Activated CD8-positive, alpha-beta T cell treated with anti-CD3 and anti-CD28 coated beads, Interleukin-2, amount 10 ng/mL, durations not matched to agents 7 days and 5 days (primary cell): Measurements from ENCODE around the gene CAPN11. TPM values are rescaled to one million over a fixed set of nuclear protein-coding genes. Genes with fewer than 3 reads are reported as not detected.

ENCODE experiments used
- ATAC-seq: fragments of 150-1000 bp; cut with Tn5 transposase; one replicate; pipeline ENCODE4 v1.10.0; 2021; ENCODE audit warnings: moderate library complexity
- CTCF ChIA-PET: fragments of 350-600 bp; sonication (Branson Sonifier 250); formaldehyde crosslinking; loops from one replicate; lab custom pipeline; 2021; ENCODE audit warnings: antibody characterized with exemption; lab: Charles Lee
- POLR2A ChIA-PET: fragments of 350-600 bp; sonication (Branson Sonifier 250); formaldehyde crosslinking; loops from one replicate; lab custom pipeline; 2021; ENCODE audit warnings: antibody characterized with exemption; lab: Charles Lee
- DNase-seq: peaks from one replicate; pipeline ENCODE4 v3.0.0-alpha.2; 2020
- H3K27ac Mint-ChIP-seq: one replicate; pipeline ENCODE4 v1.8.0; 2021; ENCODE audit warnings: mild to moderate bottlenecking, mixed read lengths
- H3K27me3 Mint-ChIP-seq: one replicate; pipeline ENCODE4 v1.8.0; 2021; ENCODE audit warnings: low read depth, mixed read lengths
- H3K36me3 Mint-ChIP-seq: one replicate; pipeline ENCODE4 v1.8.0; 2021; ENCODE audit warnings: low read depth, mixed read lengths
- H3K4me1 Mint-ChIP-seq: one replicate; pipeline ENCODE4 v1.8.0; 2021; ENCODE audit warnings: low read depth, mixed read lengths
- H3K4me3 Mint-ChIP-seq: one replicate; pipeline ENCODE4 v1.8.0; 2021; ENCODE audit warnings: mild to moderate bottlenecking, mixed read lengths
- H3K9me3 Mint-ChIP-seq: one replicate; pipeline ENCODE4 v1.8.0; 2022; ENCODE audit warnings: mixed read lengths; ENCODE audit not compliant: insufficient read depth
- total RNA-seq, 2 experiments: library from RNA; stranded (reverse); gene quantifications; one replicate each; pipeline ENCODE4 v1.2.3, GENCODE V29; 2021

Gene CAPN11
- total RNA-seq, 2 experiments from 2014 or later, result 0.58 to 0.70 TPM

GRCh38 chr6:44162876-44163625 lies 4.4 kb downstream of the CAPN11 start:
- Mint-ChIP-seq H3K4me3 (no peak overlapping the region), H3K4me1 (peaks cover 12% of the 10 kb centered on the region), H3K9me3 (no peaks in the 10 kb centered on the region), H3K27ac (no peak overlapping the region), H3K36me3 (no peaks in the 10 kb centered on the region), H3K27me3 (peaks cover 16% of the 10 kb centered on the region)
- CTCF ChIA-PET, result interaction anchor here (1.1 to 1.9 kb wide), 3 partner anchors 10 to 176 kb away, joined by 3 to 12 read pairs (median 3); no protein-coding TSS in a partner anchor
- DNase-seq (no peak), ATAC-seq (no peak)
- POLR2A ChIA-PET, result no interaction called here

GRCh38 chr6:44166116-44166515 lies 7.5 kb downstream of the CAPN11 start:
- ATAC-seq, result peak; percentile 32
- Mint-ChIP-seq H3K9me3 (no peaks in the 10 kb centered on the region), H3K27me3 (peaks cover 18% of the 10 kb centered on the region), H3K4me1 (peaks cover 10% of the 10 kb centered on the region), H3K27ac (no peak overlapping the region), H3K4me3 (no peak overlapping the region), H3K36me3 (no peaks in the 10 kb centered on the region)
- POLR2A ChIA-PET, result interaction anchor here (1.4 kb wide), 1 partner anchor 81 kb away, joined by 4 read pairs; the partner anchor contains the start of gene HSP90AB1
- no peak for DNase-seq
- CTCF ChIA-PET, result interaction anchor here (1.0 kb wide), 1 partner anchor 68 kb away, joined by 3 read pairs; no protein-coding TSS in a partner anchor

GRCh38 chr6:44166591-44167184 lies 8.1 kb downstream of the CAPN11 start:
- no peak for DNase-seq
- ATAC-seq, result peak; percentile 22
- H3K36me3 Mint-ChIP-seq, result no peaks in the 10 kb centered on the region
- H3K9me3 Mint-ChIP-seq, result no peaks in the 10 kb centered on the region
- POLR2A ChIA-PET, result interaction anchor here (1.4 kb wide), 1 partner anchor 80 kb away, joined by 4 read pairs; the partner anchor contains the start of gene HSP90AB1
- H3K27ac Mint-ChIP-seq, result peak overlapping the region; percentile 63
- CTCF ChIA-PET, result interaction anchor here (1.0 kb wide), 1 partner anchor 68 kb away, joined by 3 read pairs; no protein-coding TSS in a partner anchor
- peaks cover 13% of the 10 kb centered on the region for H3K4me1 Mint-ChIP-seq
- peaks cover 18% of the 10 kb centered on the region for H3K27me3 Mint-ChIP-seq
- H3K4me3 Mint-ChIP-seq, result no peak overlapping the region

- ATAC-seq (no peak), DNase-seq (no peak)
- POLR2A ChIA-PET, result interaction anchor here (1.4 kb wide), 1 partner anchor 80 kb away, joined by 4 read pairs; the partner anchor contains the start of gene HSP90AB1
- Mint-ChIP-seq H3K9me3 (no peaks in the 10 kb centered on the region), H3K27me3 (peaks cover 18% of the 10 kb centered on the region), H3K4me1 (peaks cover 20% of the 10 kb centered on the region), H3K27ac (no peak overlapping the region), H3K36me3 (no peaks in the 10 kb centered on the region), H3K4me3 (no peak overlapping the region)
- CTCF ChIA-PET, result no interaction called here
Observed at GRCh38 chr6:44167567-44167966, 8.9 kb downstream of the CAPN11 start.

GRCh38 chr6:44169154-44169553 lies 10.5 kb downstream of the CAPN11 start:
- CTCF ChIA-PET, result interaction anchor here (0.9 to 1.5 kb wide), 7 partner anchors 9 to 99 kb away, joined by 3 to 7 read pairs (median 3); no protein-coding TSS in a partner anchor
- Mint-ChIP-seq H3K27me3 (peaks cover 13% of the 10 kb centered on the region), H3K9me3 (no peaks in the 10 kb centered on the region)

GRCh38 chr6:44169886-44170570 lies 11.4 kb downstream of the CAPN11 start:
- CTCF ChIA-PET, result interaction anchor here (0.9 to 1.5 kb wide), 7 partner anchors 8 to 98 kb away, joined by 3 to 7 read pairs (median 3); no protein-coding TSS in a partner anchor
- Mint-ChIP-seq H3K9me3 (no peaks in the 10 kb centered on the region), H3K4me3 (no peak overlapping the region), H3K27me3 (peaks cover 14% of the 10 kb centered on the region), H3K27ac (no peak overlapping the region), H3K36me3 (no peaks in the 10 kb centered on the region), H3K4me1 (peaks cover 24% of the 10 kb centered on the region)
- ATAC-seq (no peak), DNase-seq (no peak)
- POLR2A ChIA-PET, result interaction anchor here (1.4 kb wide), 1 partner anchor 77 kb away, joined by 7 read pairs; the partner anchor contains the start of gene HSP90AB1

More at GRCh38 chr6:44169154-44169553, 10.5 kb downstream of the CAPN11 start:
- ATAC-seq (no peak), DNase-seq (no peak)
- H3K36me3 Mint-ChIP-seq, result no peaks in the 10 kb centered on the region
- POLR2A ChIA-PET, result interaction anchor here (1.4 kb wide), 1 partner anchor 78 kb away, joined by 7 read pairs; the partner anchor contains the start of gene HSP90AB1
- no peak overlapping the region for H3K4me3 Mint-ChIP-seq
- H3K27ac Mint-ChIP-seq, result no peak overlapping the region
- peaks cover 24% of the 10 kb centered on the region for H3K4me1 Mint-ChIP-seq

GRCh38 chr6:44171899-44172546 lies 13.4 kb downstream of the CAPN11 start:
- POLR2A ChIA-PET, result interaction anchor here (0.6 to 1.5 kb wide), 5 partner anchors 71 to 84 kb away, joined by 3 to 4 read pairs (median 3); partner anchors contain the start of gene HSP90AB1
- Mint-ChIP-seq H3K9me3 (no peaks in the 10 kb centered on the region), H3K27me3 (peaks cover 15% of the 10 kb centered on the region), H3K36me3 (no peaks in the 10 kb centered on the region), H3K4me1 (peaks cover 25% of the 10 kb centered on the region), H3K27ac (peak overlapping the region; percentile 79), H3K4me3 (peak overlapping the region; percentile 22)
- ATAC-seq, result peak; percentile 37
- CTCF ChIA-PET, result interaction anchor here (0.8 to 2.7 kb wide), 26 partner anchors 10 to 168 kb away, joined by 3 to 42 read pairs (median 5); partner anchors contain the start of genes HSP90AB1, MYMX and SLC35B2
- DNase-seq, result no peak

GRCh38 chr6:44172731-44173500 lies 14.3 kb downstream of the CAPN11 start:
- Mint-ChIP-seq H3K36me3 (no peaks in the 10 kb centered on the region), H3K4me3 (no peak overlapping the region), H3K9me3 (no peaks in the 10 kb centered on the region), H3K4me1 (peaks cover 34% of the 10 kb centered on the region), H3K27ac (peak overlapping the region; percentile 51), H3K27me3 (peaks cover 14% of the 10 kb centered on the region)
- ATAC-seq, result peak; percentile 89
- peak; percentile 88 for DNase-seq
- ChIA-PET CTCF (interaction anchor here (0.7 to 2.7 kb wide), 33 partner anchors 11 to 167 kb away, joined by 3 to 42 read pairs (median 5); partner anchors contain the start of genes HSP90AB1, MYMX and SLC35B2), POLR2A (interaction anchor here (1.0 to 1.5 kb wide), 4 partner anchors 70 to 84 kb away, joined by 3 to 4 read pairs (median 4); partner anchors contain the start of gene HSP90AB1)

GRCh38 chr6:44176130-44176761 lies 17.6 kb downstream of the CAPN11 start:
- no peak for ATAC-seq
- ChIA-PET CTCF (interaction anchor here (1.3 to 1.8 kb wide), 4 partner anchors 61 to 162 kb away, joined by 3 to 8 read pairs (median 6); partner anchors contain the start of gene SLC35B2), POLR2A (interaction anchor here (0.6 to 0.9 kb wide), 3 partner anchors 70 to 122 kb away, joined by 3 to 4 read pairs (median 3); partner anchors contain the start of gene HSP90AB1)
- no peak for DNase-seq
- H3K36me3 Mint-ChIP-seq, result no peaks in the 10 kb centered on the region
- no peaks in the 10 kb centered on the region for H3K9me3 Mint-ChIP-seq
- peak overlapping the region; percentile 12 for H3K27ac Mint-ChIP-seq
- H3K27me3 Mint-ChIP-seq, result peaks cover 11% of the 10 kb centered on the region
- H3K4me3 Mint-ChIP-seq, result peak overlapping the region; percentile 54
- H3K4me1 Mint-ChIP-seq, result peaks cover 34% of the 10 kb centered on the region
